GM04504 (cell line): ENCODE results near the gene HACE1.
"Not testable (repeated sequence)": the region's sequence is repeated elsewhere in the genome, so short reads cannot be mapped to it uniquely, and the experiment has no call there.

Experiments
- DNase-seq: peaks from one replicate; pipeline ENCODE4 v3.0.0-alpha.2; 2012; ENCODE audit warnings: low read depth

HACE1 gene

GRCh38 chr6:104859225-104860146 lies at the start of gene HACE1:
HACE1 (minus strand) TSS chr6:104859919; CDS start chr6:104859642, 277 bp downstream.
- peak; percentile 71 for DNase-seq

- no peak for DNase-seq
Observed at GRCh38 chr6:104908888-104909525, 49.3 kb upstream of the HACE1 start.

GRCh38 chr6:104908031-104908887 lies 48.5 kb upstream of the HACE1 start:
- no peak for DNase-seq

- DNase-seq: not testable (repeated sequence)
Observed at GRCh38 chr6:104898893-104899292, 39.2 kb upstream of the HACE1 start.

- no peak for DNase-seq
Observed at GRCh38 chr6:104896914-104897313, 37.2 kb upstream of the HACE1 start.

GRCh38 chr6:104888066-104888465 lies 28.3 kb upstream of the HACE1 start:
- DNase-seq: no peak

GRCh38 chr6:104887350-104887749 lies 27.6 kb upstream of the HACE1 start:
- peak; percentile 6 for DNase-seq

GRCh38 chr6:104885518-104886043 lies 25.9 kb upstream of the HACE1 start:
- DNase-seq: no peak

GRCh38 chr6:104884867-104885517 lies 25.3 kb upstream of the HACE1 start:
- no peak for DNase-seq

GRCh38 chr6:104881964-104882668 lies 22.4 kb upstream of the HACE1 start:
- DNase-seq: no peak

- no peak for DNase-seq
Observed at GRCh38 chr6:104862456-104862855, 2.7 kb upstream of the HACE1 start.

- DNase-seq: no peak
Observed at GRCh38 chr6:104860221-104860620, 502 bp upstream of the HACE1 start.

- no peak for DNase-seq
Observed at GRCh38 chr6:104858642-104859041, 1.1 kb downstream of the HACE1 start.

GRCh38 chr6:104855507-104855906 lies 4.2 kb downstream of the HACE1 start:
- peak; percentile 25 for DNase-seq

GRCh38 chr6:104847721-104848120 lies 12.0 kb downstream of the HACE1 start:
- DNase-seq: not testable (repeated sequence)

- DNase-seq: no peak
Observed at GRCh38 chr6:104843229-104843628, 16.5 kb downstream of the HACE1 start.

- no peak for DNase-seq
Observed at GRCh38 chr6:104837158-104837557, 22.6 kb downstream of the HACE1 start.

- not testable (repeated sequence) for DNase-seq
Observed at GRCh38 chr6:104836479-104837020, 23.2 kb downstream of the HACE1 start.

- DNase-seq: no peak
Observed at GRCh38 chr6:104835782-104836181, 23.9 kb downstream of the HACE1 start.

GRCh38 chr6:104829183-104829958 lies 30.3 kb downstream of the HACE1 start:
- DNase-seq: no peak
